ENCODE data around the gene ADGRA1.

The ADGRA1 gene

GRCh38 chr10:133114726-133115452 is 27.2 kb downstream of the ADGRA1 start:
- no peak for DNase-seq

GRCh38 chr10:133115453-133115842 is 27.7 kb downstream of the ADGRA1 start:
- DNase-seq = no peak

GRCh38 chr10:133115976-133116375 is 28.3 kb downstream of the ADGRA1 start:
- DNase-seq = no peak

- DNase-seq = no peak
Measured at GRCh38 chr10:133116455-133116854, 28.7 kb downstream of the ADGRA1 start.

GRCh38 chr10:133117036-133117687 is 29.4 kb downstream of the ADGRA1 start:
- no peak for DNase-seq

- no peak for DNase-seq
Measured at GRCh38 chr10:133117688-133118071, 30.0 kb downstream of the ADGRA1 start.

- DNase-seq = no peak
Measured at GRCh38 chr10:133121479-133121878, 33.8 kb downstream of the ADGRA1 start.

GRCh38 chr10:133122171-133122935 is 34.6 kb downstream of the ADGRA1 start:
- DNase-seq = no peak

- DNase-seq = no peak
Measured at GRCh38 chr10:133123050-133123745, 35.5 kb downstream of the ADGRA1 start.

- no peak for DNase-seq
Measured at GRCh38 chr10:133123746-133124356, 36.1 kb downstream of the ADGRA1 start.

GRCh38 chr10:133124357-133125211 is 36.9 kb downstream of the ADGRA1 start:
- DNase-seq = no peak

GRCh38 chr10:133125901-133126300 is 38.2 kb downstream of the ADGRA1 start:
- no peak for DNase-seq

GRCh38 chr10:133126431-133127290 is 38.9 kb downstream of the ADGRA1 start:
- no peak for DNase-seq

- DNase-seq = no peak
Measured at GRCh38 chr10:133127291-133128125, 39.8 kb downstream of the ADGRA1 start.

GRCh38 chr10:133128126-133129070 is 40.7 kb downstream of the ADGRA1 start:
- no peak for DNase-seq

GRCh38 chr10:133129071-133129858 is 41.5 kb downstream of the ADGRA1 start:
- no peak for DNase-seq

- no peak for DNase-seq
Measured at GRCh38 chr10:133129859-133130495, 42.3 kb downstream of the ADGRA1 start.
